HS-5 (cell line): ENCODE data around the gene PRDM8.

Experiments
- DNase-seq: peaks from one replicate; pipeline ENCODE4 v3.0.0-alpha.2; 2012; ENCODE audit warnings: low read depth

The PRDM8 gene

GRCh38 chr4:80201252-80202151 lies 4.2 kb downstream of the PRDM8 start:
- DNase-seq, result no peak

GRCh38 chr4:80202190-80202711 lies 4.9 kb downstream of the PRDM8 start:
- DNase-seq, result no peak

GRCh38 chr4:80202741-80203553 lies 5.6 kb downstream of the PRDM8 start:
- DNase-seq, result no peak

GRCh38 chr4:80204433-80205011 lies 7.2 kb downstream of the PRDM8 start:
- DNase-seq, result no peak

GRCh38 chr4:80206111-80206510 lies 8.8 kb downstream of the PRDM8 start:
- no peak for DNase-seq

- no peak for DNase-seq
Observed at GRCh38 chr4:80206521-80207171, 9.3 kb downstream of the PRDM8 start.

GRCh38 chr4:80207172-80207583 lies 9.9 kb downstream of the PRDM8 start:
- no peak for DNase-seq

GRCh38 chr4:80207664-80208063 lies 10.4 kb downstream of the PRDM8 start:
- no peak for DNase-seq

- no peak for DNase-seq
Observed at GRCh38 chr4:80208610-80209339, 11.5 kb downstream of the PRDM8 start.

- no peak for DNase-seq
Observed at GRCh38 chr4:80209340-80209701, 12.0 kb downstream of the PRDM8 start.

- no peak for DNase-seq
Observed at GRCh38 chr4:80210549-80210948, 13.2 kb downstream of the PRDM8 start.

GRCh38 chr4:80213117-80213815 lies 16.0 kb downstream of the PRDM8 start:
- no peak for DNase-seq

- no peak for DNase-seq
Observed at GRCh38 chr4:80215449-80216052, 18.2 kb downstream of the PRDM8 start.

GRCh38 chr4:80216100-80216761 lies 18.9 kb downstream of the PRDM8 start:
- DNase-seq, result no peak

- DNase-seq, result no peak
Observed at GRCh38 chr4:80219301-80220025, 22.2 kb downstream of the PRDM8 start.

GRCh38 chr4:80220711-80221110 lies 23.4 kb downstream of the PRDM8 start:
- DNase-seq, result no peak

- no peak for DNase-seq
Observed at GRCh38 chr4:80221161-80221560, 23.9 kb downstream of the PRDM8 start.

- DNase-seq, result no peak
Observed at GRCh38 chr4:80225595-80225994, 28.3 kb downstream of the PRDM8 start.

GRCh38 chr4:80226094-80226493 lies 28.8 kb downstream of the PRDM8 start:
- no peak for DNase-seq
